Measurements from ENCODE around the gene NTPCR.

DNA sequence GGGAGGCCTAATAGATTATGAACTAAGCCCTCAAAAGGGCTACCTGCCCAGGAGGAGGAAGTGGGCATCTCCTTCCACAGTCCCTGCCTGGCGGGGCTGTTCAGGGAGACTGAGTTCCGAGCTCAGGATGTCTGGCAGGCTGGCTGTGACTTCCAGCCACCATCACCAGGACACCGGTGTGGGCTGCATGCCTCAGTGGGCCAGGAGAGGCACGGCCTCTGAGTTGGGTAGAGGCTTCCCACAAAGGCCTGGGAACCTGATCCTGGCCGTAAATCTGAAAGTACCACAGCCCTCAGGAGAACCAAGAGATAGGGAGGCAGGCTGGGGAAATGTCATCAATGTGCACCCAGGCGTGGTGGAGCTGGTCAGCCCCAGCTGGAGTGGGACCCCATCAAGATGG lies 29.1 kb downstream of the NTPCR start:
- TF ChIP-seq CTCF (IDR thresholded peaks at IDR 0.05) (no peak), POLR2A (IDR thresholded peaks at IDR 0.05) (no peak)
